DOHH2 (cell line): ENCODE data around the gene LBX2.
A peak's percentile ranks its signal among the peaks of the same experiment; 100 is the strongest.

ENCODE experiments used
- H3F3A ChIP-seq: fragments of 200-600 bp; sonication (generic), shearing (Covaris generic); 2 replicates; pipeline ENCODE4 v1.6.0; 2016; ENCODE audit warnings: antibody characterized with exemption, mild to moderate bottlenecking; ENCODE audit not compliant: control insufficient read depth, insufficient read depth
- H3K27ac ChIP-seq: fragments of 200-600 bp; sonication (generic); 2 replicates; pipeline ENCODE4 v1.5.1; 2014; ENCODE audit warnings: low read depth, mild to moderate bottlenecking, low read length, moderate library complexity
- H3K27me3 ChIP-seq: fragments of 200-600 bp; sonication (generic); 2 replicates; pipeline ENCODE4 v1.6.1; 2014; ENCODE audit warnings: mild to moderate bottlenecking, low read length, mixed read lengths; ENCODE audit not compliant: control insufficient read depth
- H3K36me3 ChIP-seq: fragments of 200-600 bp; sonication (generic); 2 replicates; pipeline ENCODE4 v1.6.1; 2014; ENCODE audit warnings: mild to moderate bottlenecking, low read length, moderate library complexity, mixed read lengths; ENCODE audit not compliant: control insufficient read depth
- H3K4me1 ChIP-seq: fragments of 200-600 bp; sonication (generic); 2 replicates; pipeline ENCODE4 v1.6.1; 2014; ENCODE audit warnings: mild to moderate bottlenecking, low read length, mixed read lengths; ENCODE audit not compliant: control insufficient read depth
- H3K4me2 ChIP-seq: fragments of 200-600 bp; sonication (generic); 2 replicates; pipeline ENCODE4 v1.6.0; 2014; ENCODE audit warnings: mild to moderate bottlenecking, low read length, moderate library complexity
- H3K4me3 ChIP-seq: fragments of 200-600 bp; sonication (generic); 2 replicates; pipeline ENCODE4 v1.5.1; 2014; ENCODE audit warnings: mild to moderate bottlenecking, low read length, mixed read lengths
- H3K79me2 ChIP-seq: fragments of 200-600 bp; sonication (generic); 2 replicates; pipeline ENCODE4 v1.6.1; 2014; ENCODE audit warnings: mild to moderate bottlenecking, low read length, mixed read lengths; ENCODE audit not compliant: control insufficient read depth
- H3K9me2 ChIP-seq: fragments of 200-600 bp; sonication (generic); replicated peaks from 2 replicates; pipeline ENCODE4 v1.6.1; 2014; ENCODE audit warnings: mild to moderate bottlenecking, low read length, mixed read lengths; ENCODE audit not compliant: control insufficient read depth
- H3K9me3 ChIP-seq: fragments of 200-600 bp; sonication (generic); 2 replicates; pipeline ENCODE4 v1.6.1; 2014; ENCODE audit warnings: antibody characterized with exemption, low read length, mixed read lengths; ENCODE audit not compliant: control insufficient read depth, insufficient read depth
- H4K20me1 ChIP-seq: fragments of 200-600 bp; sonication (generic); 2 replicates; pipeline ENCODE4 v1.6.0; 2014; ENCODE audit warnings: low read depth, mild to moderate bottlenecking, antibody characterized with exemption, low read length, moderate library complexity; ENCODE audit not compliant: control insufficient read depth, insufficient read depth
- EZH2phosphoT487 ChIP-seq: fragments of 200-600 bp; sonication (generic); IDR thresholded peaks from 2 replicates; pipeline ENCODE4 v1.6.1; 2017; ENCODE audit warnings: borderline replicate concordance, mild to moderate bottlenecking, antibody characterized with exemption, low read length, moderate library complexity, mixed read lengths
- TF ChIP-seq, protein P1 (sequence below): fragments of 200-600 bp; sonication (generic); IDR thresholded peaks from one replicate; pipeline ENCODE4 v1.5.1; 2014; ENCODE audit warnings: antibody characterized with exemption, mild to moderate bottlenecking, low read depth, low read length; ENCODE audit not compliant: poor library complexity, severe bottlenecking

LBX2 gene

GRCh38 chr2:74502147-74502719 lies 2.8 kb upstream of the LBX2 start:
- peaks cover 13% of the 10 kb centered on the region for H3K79me2 ChIP-seq
- H3K27ac ChIP-seq: no peak overlapping the region
- H3F3A ChIP-seq: no peaks in the 10 kb centered on the region
- H3K4me3 ChIP-seq: peak overlapping the region; percentile 68
- peak overlapping the region; percentile 82 for H3K4me2 ChIP-seq
- H3K4me1 ChIP-seq: peaks cover 35% of the 10 kb centered on the region
- H4K20me1 ChIP-seq: no peaks in the 10 kb centered on the region
- peaks cover 61% of the 10 kb centered on the region for H3K27me3 ChIP-seq
- TF ChIP-seq, protein P1, sequence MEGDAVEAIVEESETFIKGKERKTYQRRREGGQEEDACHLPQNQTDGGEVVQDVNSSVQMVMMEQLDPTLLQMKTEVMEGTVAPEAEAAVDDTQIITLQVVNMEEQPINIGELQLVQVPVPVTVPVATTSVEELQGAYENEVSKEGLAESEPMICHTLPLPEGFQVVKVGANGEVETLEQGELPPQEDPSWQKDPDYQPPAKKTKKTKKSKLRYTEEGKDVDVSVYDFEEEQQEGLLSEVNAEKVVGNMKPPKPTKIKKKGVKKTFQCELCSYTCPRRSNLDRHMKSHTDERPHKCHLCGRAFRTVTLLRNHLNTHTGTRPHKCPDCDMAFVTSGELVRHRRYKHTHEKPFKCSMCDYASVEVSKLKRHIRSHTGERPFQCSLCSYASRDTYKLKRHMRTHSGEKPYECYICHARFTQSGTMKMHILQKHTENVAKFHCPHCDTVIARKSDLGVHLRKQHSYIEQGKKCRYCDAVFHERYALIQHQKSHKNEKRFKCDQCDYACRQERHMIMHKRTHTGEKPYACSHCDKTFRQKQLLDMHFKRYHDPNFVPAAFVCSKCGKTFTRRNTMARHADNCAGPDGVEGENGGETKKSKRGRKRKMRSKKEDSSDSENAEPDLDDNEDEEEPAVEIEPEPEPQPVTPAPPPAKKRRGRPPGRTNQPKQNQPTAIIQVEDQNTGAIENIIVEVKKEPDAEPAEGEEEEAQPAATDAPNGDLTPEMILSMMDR: no peak
- 0 out of 2 replicates have a peak, but pooled peaks have one; percentile 27 for TF ChIP-seq EZH2phosphoT487
- H3K9me3 ChIP-seq: no peaks in the 10 kb centered on the region
- H3K36me3 ChIP-seq: peaks cover 11% of the 10 kb centered on the region
- H3K9me2 ChIP-seq: no peaks in the 10 kb centered on the region

GRCh38 chr2:74501335-74502071 lies 2.1 kb upstream of the LBX2 start:
- TF ChIP-seq, protein P1: no peak
- no peak for TF ChIP-seq EZH2phosphoT487
- Histone ChIP-seq H3K4me1 (peaks cover 31% of the 10 kb centered on the region), H3K79me2 (peaks cover 7% of the 10 kb centered on the region), H4K20me1 (no peaks in the 10 kb centered on the region), H3K27me3 (peaks cover 61% of the 10 kb centered on the region), H3K9me2 (no peaks in the 10 kb centered on the region), H3K27ac (no peak overlapping the region), H3F3A (no peaks in the 10 kb centered on the region), H3K4me3 (no peak overlapping the region), H3K4me2 (no peak overlapping the region), H3K36me3 (peaks cover 11% of the 10 kb centered on the region), H3K9me3 (no peaks in the 10 kb centered on the region)

- Histone ChIP-seq H3K9me2 (no peaks in the 10 kb centered on the region), H3F3A (no peaks in the 10 kb centered on the region), H3K4me2 (no peak overlapping the region), H3K79me2 (peaks cover under 1% of the 10 kb centered on the region), H3K9me3 (no peaks in the 10 kb centered on the region), H3K36me3 (peaks cover 6% of the 10 kb centered on the region), H3K27me3 (peaks cover 61% of the 10 kb centered on the region), H3K27ac (no peak overlapping the region), H3K4me1 (peaks cover 22% of the 10 kb centered on the region), H3K4me3 (no peak overlapping the region), H4K20me1 (no peaks in the 10 kb centered on the region)
- TF ChIP-seq, protein P1: no peak
- peak; percentile 4; the same call in 1 of the 2 replicates for TF ChIP-seq EZH2phosphoT487
Measured at GRCh38 chr2:74500578-74500946, 1.2 kb upstream of the LBX2 start.
